CD14-positive monocyte (primary cell): ENCODE measurements around the gene LTBP4. TPM values are rescaled to one million over a fixed set of nuclear protein-coding genes. Genes with fewer than 3 reads are reported as not detected.

ENCODE experiments used
- DNase-seq, 3 donors: peaks; one replicate each; pipeline ENCODE4 v3.0.0-alpha.2; 2011 to 2022
- H2AFZ ChIP-seq: 2 replicates; pipeline ENCODE4 v1.6.0; 2012; ENCODE audit warnings: mild to moderate bottlenecking, low read depth, low read length, inconsistent platforms; ENCODE audit not compliant: insufficient read depth, poor library complexity, severe bottlenecking
- H3K27ac ChIP-seq, 2 donors: 1 replicate in 1 of 2; 2 replicates in 1 of 2; pipeline ENCODE4 v1.5.1; 2012 to 2013; ENCODE audit warnings: low read length in 2 of 2, control low read depth in 1 of 2, inconsistent platforms in 1 of 2, low read depth in 1 of 2, mild to moderate bottlenecking in 1 of 2
- H3K27me3 ChIP-seq, 2 donors: one replicate each; pipeline versions ENCODE4 v1.6.0 to v1.6.1; 2011 to 2013; ENCODE audit warnings: low read length in 2 of 2; ENCODE audit not compliant: control insufficient read depth in 2 of 2, insufficient read depth in 2 of 2
- H3K36me3 ChIP-seq, 2 donors: replicated peaks in 1 of 2; 1 replicate in 1 of 2; 2 replicates in 1 of 2; pipeline versions ENCODE4 v1.5.1 to v1.6.1; 2012 to 2013; ENCODE audit warnings: low read length in 2 of 2, control low read depth in 1 of 2, inconsistent platforms in 1 of 2, mild to moderate bottlenecking in 1 of 2; ENCODE audit not compliant: insufficient read depth in 2 of 2, control insufficient read depth in 1 of 2
- H3K4me1 ChIP-seq, 2 donors: 1 replicate in 1 of 2; 2 replicates in 1 of 2; pipeline versions ENCODE4 v1.5.1 to v1.6.1; 2012 to 2013; ENCODE audit warnings: low read length in 2 of 2, control low read depth in 1 of 2, inconsistent platforms in 1 of 2, mild to moderate bottlenecking in 1 of 2, moderate library complexity in 1 of 2; ENCODE audit not compliant: insufficient read depth in 2 of 2, control insufficient read depth in 1 of 2
- H3K4me2 ChIP-seq: replicated peaks from 2 replicates; pipeline ENCODE3; 2012; ENCODE audit warnings: low read length, moderate library complexity, mild to moderate bottlenecking; ENCODE audit not compliant: poor library complexity, severe bottlenecking; ENCODE audit errors: extremely low read depth
- H3K4me3 ChIP-seq, 3 experiments: fragments of 200-600 bp in 1 of 3; sonication (generic) in 1 of 3; replicated peaks in 1 of 3; 1 replicate in 2 of 3; 2 replicates in 1 of 3; pipeline ENCODE4 v1.5.1; 2011 to 2013; ENCODE audit warnings: low read length in 3 of 3, mild to moderate bottlenecking in 3 of 3, control low read depth in 2 of 3, low read depth in 2 of 3, inconsistent platforms in 1 of 3, moderate library complexity in 1 of 3
- H3K79me2 ChIP-seq: 2 replicates; pipeline ENCODE4 v1.6.0; 2012; ENCODE audit warnings: mild to moderate bottlenecking, control low read depth, inconsistent platforms, low read length, moderate library complexity; ENCODE audit not compliant: insufficient read depth
- H3K9ac ChIP-seq: 2 replicates; pipeline ENCODE4 v1.6.0; 2017; ENCODE audit warnings: low read length, mild to moderate bottlenecking; ENCODE audit not compliant: insufficient read depth, poor library complexity, severe bottlenecking
- H3K9me3 ChIP-seq, 2 donors: replicated peaks in 1 of 2; 1 replicate in 1 of 2; 2 replicates in 1 of 2; pipeline versions ENCODE4 v1.5.1 to v1.6.1; 2012 to 2013; ENCODE audit warnings: low read length in 2 of 2, control low read depth in 1 of 2; ENCODE audit not compliant: control insufficient read depth in 1 of 2, insufficient read depth in 1 of 2
- H4K20me1 ChIP-seq: 2 replicates; pipeline ENCODE4 v1.6.0; 2012; ENCODE audit warnings: mild to moderate bottlenecking, low read length, control low read depth, moderate library complexity; ENCODE audit not compliant: insufficient read depth
- H3K27ac Mint-ChIP-seq, 7 donors: one replicate each; pipeline ENCODE4 v1.8.0; 2020; ENCODE audit warnings: mild to moderate bottlenecking in 7 of 7, mixed read lengths in 7 of 7, moderate library complexity in 6 of 7, inconsistent platforms in 2 of 7
- H3K27me3 Mint-ChIP-seq, 3 donors: one replicate each; pipeline ENCODE4 v1.8.0; 2021 to 2022; ENCODE audit warnings: low read depth in 3 of 3, mild to moderate bottlenecking in 3 of 3, mixed read lengths in 3 of 3, moderate library complexity in 3 of 3, inconsistent platforms in 1 of 3
- H3K36me3 Mint-ChIP-seq, 2 donors: one replicate each; pipeline ENCODE4 v1.8.0; 2020; ENCODE audit warnings: mixed read lengths in 2 of 2, inconsistent platforms in 1 of 2, mild to moderate bottlenecking in 1 of 2
- H3K4me1 Mint-ChIP-seq: one replicate; pipeline ENCODE4 v1.8.0; 2020; ENCODE audit warnings: mild to moderate bottlenecking, mixed read lengths
- H3K4me3 Mint-ChIP-seq, 2 donors: one replicate each; pipeline ENCODE4 v1.8.0; 2020; ENCODE audit warnings: mild to moderate bottlenecking in 2 of 2, mixed read lengths in 2 of 2, moderate library complexity in 1 of 2
- H3K9me3 Mint-ChIP-seq, 7 donors: one replicate each; pipeline ENCODE4 v1.8.0; 2020 to 2022; ENCODE audit warnings: mixed read lengths in 7 of 7, mild to moderate bottlenecking in 6 of 7, moderate library complexity in 6 of 7, inconsistent platforms in 2 of 7
- CTCF ChIP-seq: fragments of 200-600 bp; IDR thresholded peaks from one replicate; pipeline ENCODE4 v1.8.0; 2022; ENCODE audit warnings: antibody characterized with exemption, mild to moderate bottlenecking
- WGBS: methylation state at CpG from one replicate; pipeline ENCODE4 v1.1.5; 2013; ENCODE audit warnings: missing lambda C conversion rate; ENCODE audit not compliant: insufficient coverage; 5-methylcytosine and 5-hydroxymethylcytosine counted together
- intact Hi-C, 2 donors: fragments of 100-400 bp; cut with micrococcal nuclease; formaldehyde crosslinking; loops; one replicate each; pipeline versions ENCODE4 v1.15.0 to v1.15.1; 2023
- polyA plus RNA-seq, 3 donors: library from polyadenylated mRNA; depleted of rRNA in 1 of 3; unstranded in 2 of 3; stranded (reverse) in 1 of 3; fragments of 300-500 nt in 2 of 3; fragments of >200 nt in 1 of 3; fragmentation: Illumina TruSeq in 2 of 3; gene quantifications; 1 replicate in 2 of 3; 2 replicates in 1 of 3; pipeline ENCODE4 v1.2.3, GENCODE V29; 2012 to 2021

The LTBP4 gene
- polyA plus RNA-seq, 3 donors: 3.8 to 38.7 (median 8.0) TPM

GRCh38 chr19:40599902-40600569 lies 1.1 kb upstream of the LTBP4 start:
- peaks cover 49 to 74% of the 10 kb centered on the region in 2 donors for H3K4me1 ChIP-seq
- peak overlapping the region in 1 of 7 donors; percentile 65 for H3K27ac Mint-ChIP-seq
- peaks cover 74 to 98% (median 90%) of the 10 kb centered on the region in 3 donors for H3K27me3 Mint-ChIP-seq
- H3K4me1 Mint-ChIP-seq: peaks cover 56% of the 10 kb centered on the region
- H3K9me3 Mint-ChIP-seq: peaks cover 3 to 40% (median 19%) of the 10 kb centered on the region in 7 donors
- no peak for TF ChIP-seq CTCF
- H3K9ac ChIP-seq: no peak overlapping the region
- H3K27me3 ChIP-seq: peaks cover 54 to 90% of the 10 kb centered on the region in 2 donors
- H4K20me1 ChIP-seq: peaks cover 8% of the 10 kb centered on the region
- no peak overlapping the region for H3K27ac ChIP-seq
- peaks cover 0 to 21% of the 10 kb centered on the region in 2 donors for H3K9me3 ChIP-seq
- H3K79me2 ChIP-seq: no peaks in the 10 kb centered on the region
- H3K4me3 Mint-ChIP-seq: peak overlapping the region in 1 of 2 donors; percentile 93
- WGBS: 3% methylated on average over 35 of the region's 43 CpGs
- no peak overlapping the region for H3K4me3 ChIP-seq
- H2AFZ ChIP-seq: no peak overlapping the region
- H3K36me3 ChIP-seq: no peaks in the 10 kb centered on the region
- no peak for DNase-seq
- no peak overlapping the region for H3K4me2 ChIP-seq
- H3K36me3 Mint-ChIP-seq: peaks cover 17 to 23% of the 10 kb centered on the region in 2 donors
- intact Hi-C loops: loop anchor here (2.0 to 10.0 kb wide), 5 partner anchors 33 to 295 kb away; no protein-coding TSS in a partner anchor

GRCh38 chr19:40600570-40601133 lies 517 bp upstream of the LTBP4 start:
- Histone ChIP-seq H3K4me3 (no peak overlapping the region), H3K27ac (no peak overlapping the region), H3K79me2 (no peaks in the 10 kb centered on the region), H3K9me3 (peaks cover 0 to 21% of the 10 kb centered on the region in 2 donors), H3K4me1 (peaks cover 54 to 80% of the 10 kb centered on the region in 2 donors), H2AFZ (no peak overlapping the region), H4K20me1 (peaks cover 8% of the 10 kb centered on the region), H3K4me2 (no peak overlapping the region), H3K36me3 (no peaks in the 10 kb centered on the region), H3K9ac (no peak overlapping the region), H3K27me3 (peaks cover 54 to 88% of the 10 kb centered on the region in 2 donors)
- Mint-ChIP-seq H3K4me3 (peak overlapping the region in 1 of 2 donors; percentile 77), H3K4me1 (peaks cover 60% of the 10 kb centered on the region), H3K27me3 (peaks cover 76 to 97% (median 91%) of the 10 kb centered on the region in 3 donors), H3K36me3 (peaks cover 17 to 23% of the 10 kb centered on the region in 2 donors), H3K9me3 (peaks cover 3 to 41% (median 19%) of the 10 kb centered on the region in 7 donors), H3K27ac (peak overlapping the region in 2 of 7 donors; percentile 18 to 77)
- intact Hi-C loops: loop anchor here (5.0 to 10.0 kb wide), 3 partner anchors 33 to 296 kb away; no protein-coding TSS in a partner anchor
- WGBS: 12% methylated on average over 5 of the region's 13 CpGs
- no peak for DNase-seq
- no peak for TF ChIP-seq CTCF
